GM21717 (cell line): ENCODE data around the gene TNC.
"Not testable (repeated sequence)": the region's sequence is repeated elsewhere in the genome, so short reads cannot be mapped to it uniquely, and the experiment has no call there.

ENCODE experiments used
- ATAC-seq: cut with Tn5 transposase; IDR thresholded peaks from one replicate; pipeline ENCODE4 v1.9.1; 2021; ENCODE audit warnings: mild to moderate bottlenecking, moderate library complexity; ENCODE audit not compliant: unreplicated experiment

Gene TNC

DNA sequence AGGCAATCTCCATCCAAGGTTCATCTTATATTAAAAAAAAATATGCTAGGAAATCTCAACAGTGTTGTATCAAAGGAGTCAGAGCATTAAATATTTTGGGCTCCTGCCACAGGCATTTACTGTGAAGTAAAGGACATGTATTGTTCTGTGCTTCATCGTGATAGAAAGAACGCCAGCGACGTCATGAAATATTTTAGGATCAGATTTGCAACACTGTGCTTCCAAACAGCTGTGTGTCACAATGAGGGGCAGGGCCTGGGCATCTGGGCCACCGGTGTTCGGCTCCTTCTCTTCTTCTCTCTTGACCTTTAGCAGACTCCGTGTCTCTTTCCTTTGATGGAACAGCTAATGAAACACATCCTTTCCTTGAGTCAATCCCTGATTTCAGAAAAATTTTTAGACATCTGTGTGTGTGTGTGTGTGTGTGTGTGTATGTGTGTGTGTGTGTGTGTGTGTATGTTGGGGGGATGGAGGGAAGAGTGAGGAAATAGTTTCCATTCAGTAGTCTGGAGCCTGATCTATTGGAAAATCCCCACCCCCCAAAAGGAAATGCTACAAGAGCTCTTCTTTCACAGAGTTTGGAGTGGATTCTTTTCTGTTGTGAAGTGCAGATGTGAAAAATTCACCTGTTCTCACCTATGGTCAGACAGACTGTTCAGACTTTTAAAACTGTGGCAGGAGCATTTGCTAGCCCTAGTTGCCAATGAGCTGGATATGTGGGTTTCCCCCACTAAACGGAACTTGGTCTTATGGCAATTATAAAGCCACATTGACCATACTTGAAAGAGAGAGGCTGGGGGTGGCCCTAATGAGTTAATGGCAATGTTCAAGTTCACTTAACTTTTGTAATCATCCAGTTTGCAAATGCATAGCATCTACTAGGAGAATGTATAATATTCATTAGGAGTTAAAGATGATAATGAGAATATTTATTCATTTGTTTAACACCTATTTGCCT lies 18.1 kb upstream of the TNC start:
- ATAC-seq: no peak

DNA sequence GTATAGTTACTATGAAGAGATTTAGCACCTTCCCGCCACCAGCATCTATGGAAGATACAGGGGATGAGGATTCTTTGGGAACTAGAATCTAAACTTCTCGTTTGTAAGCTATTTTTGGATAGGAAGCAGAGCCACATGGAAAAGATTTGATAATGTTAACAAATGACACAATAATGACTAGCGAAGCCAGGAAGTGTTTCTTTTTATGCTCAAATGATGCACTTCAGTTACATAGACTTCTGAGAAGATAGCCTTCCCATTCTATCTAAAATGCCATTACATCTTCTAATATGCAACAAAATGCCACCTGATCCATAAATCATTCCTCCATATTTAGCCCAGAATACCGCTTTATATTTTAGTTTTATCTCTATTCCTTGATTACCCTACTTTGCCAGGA lies 17.0 kb upstream of the TNC start:
- ATAC-seq: no peak

- ATAC-seq: no peak
Observed at GRCh38 chr9:115133649-115134048, 15.7 kb upstream of the TNC start.

DNA sequence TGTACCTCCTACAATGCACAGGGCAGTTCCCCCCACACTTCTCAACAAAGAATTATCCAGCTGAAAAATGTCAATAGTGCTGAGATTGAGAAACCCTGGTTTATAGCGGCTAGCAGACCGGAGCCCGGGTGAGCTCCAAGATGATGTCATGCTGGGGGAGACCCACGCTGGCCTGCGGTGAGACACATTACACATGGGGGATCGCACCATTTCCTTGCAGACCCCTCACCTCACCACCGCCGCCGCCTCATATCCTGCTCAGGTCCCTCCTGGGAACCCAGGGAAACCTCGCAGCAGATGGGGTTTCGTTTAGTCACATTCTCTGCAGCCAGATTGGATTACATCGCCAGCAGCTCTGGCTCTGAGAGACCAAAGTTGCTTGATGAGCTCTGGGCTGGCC lies 14.7 kb upstream of the TNC start:
- no peak for ATAC-seq

- no peak for ATAC-seq
Observed at GRCh38 chr9:115130176-115130575, 12.2 kb upstream of the TNC start.

DNA sequence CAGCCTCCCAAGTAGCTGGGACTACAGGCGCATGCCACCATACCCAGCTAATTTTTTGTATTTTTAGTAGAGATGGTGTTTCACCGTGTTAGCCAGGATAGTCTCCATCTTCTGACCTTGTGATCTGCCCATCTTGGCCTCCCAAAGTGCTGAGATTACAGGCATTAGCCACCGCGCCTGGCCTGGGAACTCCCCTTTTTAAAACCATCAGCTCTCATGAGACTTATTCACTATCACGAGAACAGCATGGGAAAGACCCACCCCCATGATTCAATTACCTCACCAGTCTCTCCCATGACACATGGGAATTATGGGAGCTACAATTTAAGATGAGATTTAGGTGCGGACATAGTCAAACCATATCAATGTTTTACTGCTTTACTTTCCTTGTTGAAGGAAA lies 10.8 kb upstream of the TNC start:
- ATAC-seq: not testable (repeated sequence)

GRCh38 chr9:115127191-115127817 lies 9.3 kb upstream of the TNC start:
- no peak for ATAC-seq

- no peak for ATAC-seq
Observed at GRCh38 chr9:115126404-115126803, 8.4 kb upstream of the TNC start.

- no peak for ATAC-seq
Observed at GRCh38 chr9:115122937-115123336, 5.0 kb upstream of the TNC start.

- ATAC-seq: no peak
Observed at GRCh38 chr9:115121181-115121580, 3.2 kb upstream of the TNC start.

DNA sequence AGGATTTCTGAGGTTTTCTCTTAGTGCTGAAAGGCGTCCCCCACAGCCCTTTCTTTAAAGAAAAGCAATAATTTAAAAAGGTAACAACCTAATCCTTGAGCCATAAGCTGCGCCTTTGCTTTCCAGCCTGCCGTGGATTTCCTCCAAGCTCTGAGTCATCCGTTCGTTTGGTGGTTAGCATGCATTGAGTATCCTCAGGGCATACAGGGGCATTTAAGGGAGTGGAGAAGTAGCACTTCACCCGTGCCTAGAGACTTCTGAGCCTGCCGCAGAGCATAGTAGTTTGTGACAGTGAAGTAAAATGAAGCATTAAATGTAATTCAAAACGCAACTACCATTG lies 892 bp upstream of the TNC start:
- ATAC-seq: no peak

- no peak for ATAC-seq
Observed at GRCh38 chr9:115116421-115117284, 1.3 kb downstream of the TNC start.

- ATAC-seq: no peak
Observed at GRCh38 chr9:115115924-115116323, 2.0 kb downstream of the TNC start.

- ATAC-seq: no peak
Observed at GRCh38 chr9:115115117-115115880, 2.7 kb downstream of the TNC start.

DNA sequence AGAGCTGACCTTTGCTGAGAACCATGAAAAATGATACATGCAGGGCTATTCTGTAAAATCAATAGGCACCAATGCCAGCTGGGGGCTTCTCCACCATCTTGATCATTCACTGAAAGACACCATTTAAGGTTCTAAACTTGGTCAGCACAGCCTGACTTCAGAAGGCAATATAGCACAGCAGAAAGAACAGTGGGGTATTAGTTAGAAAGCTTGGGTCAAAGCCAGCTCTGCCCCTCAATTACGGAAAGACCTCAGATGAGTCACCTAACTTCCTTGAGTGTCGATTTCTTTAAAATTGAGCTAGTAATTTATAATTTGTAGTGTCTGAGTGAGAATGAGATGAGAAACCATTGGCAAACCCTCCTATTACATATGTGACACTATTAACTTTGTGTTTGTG lies 3.4 kb downstream of the TNC start:
- no peak for ATAC-seq

- no peak for ATAC-seq
Observed at GRCh38 chr9:115114084-115114483, 3.9 kb downstream of the TNC start.

- no peak for ATAC-seq
Observed at GRCh38 chr9:115111874-115112273, 6.1 kb downstream of the TNC start.

DNA sequence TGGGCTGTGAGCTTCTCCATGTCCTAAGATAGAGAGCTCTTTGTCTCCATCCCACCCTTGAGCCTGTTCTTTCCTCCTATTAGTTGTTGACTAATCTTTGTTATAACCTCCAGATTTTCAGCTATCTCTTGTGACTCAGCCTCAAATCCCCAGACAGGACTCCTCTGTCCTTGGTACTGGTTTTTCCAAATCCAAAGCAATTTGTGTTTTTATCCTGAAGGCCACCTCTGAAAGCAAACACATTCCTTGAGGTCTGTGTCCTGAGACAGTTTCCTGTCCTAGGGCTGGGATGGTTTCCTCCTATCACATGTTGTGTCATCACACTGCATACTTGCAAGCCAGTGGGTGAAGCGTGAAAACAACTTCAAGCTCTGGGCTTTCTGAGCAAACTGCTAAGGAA lies 8.5 kb downstream of the TNC start:
- no peak for ATAC-seq

DNA sequence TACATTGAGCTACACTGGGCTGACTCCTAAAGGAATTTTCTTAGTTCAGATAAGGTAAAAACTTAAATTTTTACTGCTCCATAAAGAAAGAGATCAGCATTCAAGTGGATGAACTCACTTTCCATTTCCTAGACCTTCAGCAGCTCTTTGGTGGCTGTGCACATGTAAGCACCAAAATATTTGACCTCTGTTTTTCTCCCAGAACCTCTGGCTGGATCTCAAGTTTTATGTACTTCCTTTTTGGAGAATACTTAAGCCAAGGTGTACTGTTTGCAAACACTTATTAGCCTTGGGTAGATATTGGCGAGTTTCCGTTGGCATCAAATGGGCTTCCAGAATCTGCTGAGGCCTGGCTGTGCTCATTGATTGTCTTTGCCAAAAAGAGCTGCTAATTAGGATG lies 10.3 kb downstream of the TNC start:
- no peak for ATAC-seq

GRCh38 chr9:115106642-115107041 lies 11.3 kb downstream of the TNC start:
- ATAC-seq: no peak

- no peak for ATAC-seq
Observed at GRCh38 chr9:115106001-115106400, 12.0 kb downstream of the TNC start.
